HG03469 (cell line): ENCODE measurements around the gene GNPNAT1.
"Not testable (repeated sequence)": the region's sequence is repeated elsewhere in the genome, so short reads cannot be mapped to it uniquely, and the experiment has no call there.

Experiments used
- ATAC-seq: cut with Tn5 transposase; IDR thresholded peaks from one replicate; pipeline ENCODE4 v1.9.1; 2021; ENCODE audit warnings: mild to moderate bottlenecking, moderate library complexity, moderate number of reproducible peaks; ENCODE audit not compliant: unreplicated experiment

GNPNAT1 gene

GRCh38 chr14:52729925-52730708, 61.3 kb downstream of the GNPNAT1 start, which contains the start of gene STYX:
TSS of gene STYX (plus strand) at chr14:52730166. CDS start at chr14:52730475, 309 bp downstream.
- peak; percentile 90 for ATAC-seq

DNA sequence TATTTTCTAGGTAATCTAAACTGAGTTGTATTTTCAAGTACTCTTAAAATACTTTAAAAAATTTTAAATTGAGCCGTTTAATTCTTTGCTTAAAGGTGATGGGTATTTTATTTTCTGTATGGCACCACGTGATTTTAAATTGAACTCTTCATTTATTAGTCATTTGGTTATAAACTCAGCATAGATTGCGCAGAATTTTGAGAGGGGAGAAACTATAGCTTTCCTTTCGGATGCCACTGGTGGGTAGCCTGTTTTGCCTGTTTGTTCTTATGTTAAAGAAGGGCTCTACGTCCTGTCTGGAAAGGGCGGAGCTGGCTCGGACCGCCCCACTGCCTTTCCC, 61.9 kb downstream of the GNPNAT1 start:
- no peak for ATAC-seq

DNA sequence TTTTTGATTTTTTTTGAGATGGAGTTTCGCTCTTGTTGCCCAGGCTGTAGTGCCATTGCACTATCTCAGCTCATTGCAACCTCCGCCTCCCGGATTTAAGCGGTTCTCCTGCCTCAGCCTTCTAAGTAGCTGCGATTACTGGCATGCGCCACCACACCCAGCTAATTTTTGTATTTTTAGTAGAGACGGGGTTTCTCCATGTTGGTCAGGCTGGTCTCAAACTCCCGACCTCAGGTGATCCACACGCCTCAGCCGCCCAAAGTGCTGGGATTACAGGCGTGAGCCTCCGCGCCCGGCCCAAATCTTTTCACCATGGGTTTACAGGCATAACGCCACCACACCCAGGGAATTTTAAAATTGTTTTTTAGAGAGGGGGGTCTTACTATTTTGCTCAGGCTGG, 62.4 kb downstream of the GNPNAT1 start:
- ATAC-seq: not testable (repeated sequence)

GRCh38 chr14:52727509-52727908, 63.9 kb downstream of the GNPNAT1 start:
- ATAC-seq: not testable (repeated sequence)
